ENCODE data around the gene RDH8.
"Not testable (repeated sequence)": the region's sequence is repeated elsewhere in the genome, so short reads cannot be mapped to it uniquely, and the experiment has no call there.

RDH8 gene

DNA sequence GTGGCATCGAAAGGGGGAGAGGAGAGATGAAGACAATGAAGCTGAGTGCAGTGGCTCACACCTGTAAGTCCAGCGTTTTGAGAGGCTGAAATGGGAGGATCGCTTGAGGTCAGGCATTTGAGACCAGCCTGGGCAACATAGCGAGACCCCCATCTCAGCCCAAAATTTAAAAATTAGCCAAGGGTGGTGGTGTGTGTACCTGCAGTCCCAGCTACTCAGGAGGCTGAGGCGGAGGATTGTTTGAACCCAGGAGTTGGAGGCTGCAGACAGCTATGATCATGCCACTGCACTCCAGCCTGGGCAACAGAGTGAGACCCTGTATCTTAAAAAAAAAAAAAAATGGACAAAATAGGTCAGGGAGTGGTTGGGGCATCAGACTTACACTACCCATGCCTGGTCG is 7.6 kb downstream of the RDH8 start:
- Histone ChIP-seq H3K9ac (ENCODE audit: low read length) (no peak overlapping the region), H3K27me3 (ENCODE audit: control insufficient read depth, insufficient read depth, low read length) (no peaks in the 10 kb centered on the region), H3K4me3 (ENCODE audit: low read length) (no peak overlapping the region), H3K27ac (ENCODE audit: low read length) (no peak overlapping the region), H3K4me1 (ENCODE audit: control insufficient read depth, low read depth, low read length) (no peaks in the 10 kb centered on the region), H3K9me3 (ENCODE audit: control insufficient read depth, low read depth, low read length) (no peaks in the 10 kb centered on the region), H3K36me3 (ENCODE audit: control insufficient read depth, low read depth, low read length) (no peaks in the 10 kb centered on the region)

DNA sequence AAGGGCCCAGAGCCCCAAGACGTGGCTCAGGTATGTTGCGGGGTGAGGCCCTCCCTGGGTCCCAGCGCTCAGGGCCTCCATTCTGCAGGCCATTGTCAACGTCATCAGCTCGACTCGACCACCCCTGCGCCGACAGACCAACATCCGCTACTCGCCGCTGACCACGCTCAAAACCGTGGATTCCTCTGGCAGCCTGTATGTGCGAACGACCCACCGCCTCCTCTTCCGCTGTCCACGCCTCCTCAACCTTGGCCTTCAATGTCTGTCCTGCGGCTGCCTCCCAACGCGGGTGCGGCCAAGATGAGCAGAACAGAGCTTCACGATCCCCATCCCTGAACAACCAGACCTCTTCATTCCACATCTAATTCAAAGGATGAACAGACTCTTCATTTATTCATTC is 8.2 kb downstream of the RDH8 start:
- H3K9me3 ChIP-seq (ENCODE audit: control insufficient read depth, low read depth, low read length): no peaks in the 10 kb centered on the region
- H3K27ac ChIP-seq (ENCODE audit: low read length): no peak overlapping the region
- no peaks in the 10 kb centered on the region for H3K4me1 ChIP-seq (ENCODE audit: control insufficient read depth, low read depth, low read length)
- H3K9ac ChIP-seq (ENCODE audit: low read length): no peak overlapping the region
- H3K36me3 ChIP-seq (ENCODE audit: control insufficient read depth, low read depth, low read length): no peaks in the 10 kb centered on the region
- H3K4me3 ChIP-seq (ENCODE audit: low read length): no peak overlapping the region
- H3K27me3 ChIP-seq (ENCODE audit: control insufficient read depth, insufficient read depth, low read length): no peaks in the 10 kb centered on the region

DNA sequence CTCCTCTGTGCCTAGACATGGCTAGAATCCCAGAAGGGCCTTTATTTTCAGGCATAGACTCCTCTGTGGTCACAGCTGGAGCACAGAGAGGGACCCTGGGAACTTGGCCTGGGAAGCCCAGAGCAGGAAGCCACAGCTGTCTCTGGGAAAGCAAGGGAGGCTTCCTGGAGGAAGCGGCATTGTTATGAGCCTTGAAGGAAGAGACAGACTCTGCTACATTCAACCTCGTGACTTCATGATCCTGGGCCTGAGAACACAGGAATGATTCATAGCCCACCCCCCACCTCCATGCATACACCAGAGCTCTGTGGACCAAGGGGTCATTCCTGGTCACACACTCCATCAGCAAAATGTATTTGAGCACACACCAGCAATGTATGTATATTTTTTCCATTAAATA is 8.6 kb downstream of the RDH8 start:
- Histone ChIP-seq H3K27me3 (ENCODE audit: control insufficient read depth, insufficient read depth, low read length) (peaks cover 2% of the 10 kb centered on the region), H3K4me3 (ENCODE audit: low read length) (no peak overlapping the region), H3K4me1 (ENCODE audit: control insufficient read depth, low read depth, low read length) (no peaks in the 10 kb centered on the region), H3K36me3 (ENCODE audit: control insufficient read depth, low read depth, low read length) (no peaks in the 10 kb centered on the region), H3K27ac (ENCODE audit: low read length) (no peak overlapping the region), H3K9ac (ENCODE audit: low read length) (no peak overlapping the region), H3K9me3 (ENCODE audit: control insufficient read depth, low read depth, low read length) (no peaks in the 10 kb centered on the region)

DNA sequence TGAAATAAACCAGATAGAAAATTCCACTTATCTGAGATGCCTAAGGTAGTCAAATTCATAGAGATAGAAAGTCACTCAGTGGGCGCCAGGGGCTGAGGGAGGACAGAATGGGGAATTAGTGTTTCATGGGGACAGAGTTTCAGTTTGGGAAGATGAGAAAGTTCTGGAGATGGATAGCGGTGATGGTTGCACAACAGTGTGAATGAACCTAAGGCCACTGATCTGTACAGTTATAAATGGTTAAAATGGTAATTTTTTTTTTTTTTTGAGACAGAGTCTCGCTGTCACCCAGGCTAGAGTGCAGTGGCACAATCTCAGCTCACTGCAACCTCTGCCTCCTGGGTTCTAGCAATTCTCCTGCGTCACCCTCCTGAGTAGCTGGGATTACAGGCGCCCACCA is 9.8 kb downstream of the RDH8 start:
- H3K36me3 ChIP-seq (ENCODE audit: control insufficient read depth, low read depth, low read length); H3K27ac ChIP-seq (ENCODE audit: low read length); H3K4me3 ChIP-seq (ENCODE audit: low read length); H3K9me3 ChIP-seq (ENCODE audit: control insufficient read depth, low read depth, low read length); H3K27me3 ChIP-seq (ENCODE audit: control insufficient read depth, insufficient read depth, low read length); H3K4me1 ChIP-seq (ENCODE audit: control insufficient read depth, low read depth, low read length); H3K9ac ChIP-seq (ENCODE audit: low read length): not testable (repeated sequence)

DNA sequence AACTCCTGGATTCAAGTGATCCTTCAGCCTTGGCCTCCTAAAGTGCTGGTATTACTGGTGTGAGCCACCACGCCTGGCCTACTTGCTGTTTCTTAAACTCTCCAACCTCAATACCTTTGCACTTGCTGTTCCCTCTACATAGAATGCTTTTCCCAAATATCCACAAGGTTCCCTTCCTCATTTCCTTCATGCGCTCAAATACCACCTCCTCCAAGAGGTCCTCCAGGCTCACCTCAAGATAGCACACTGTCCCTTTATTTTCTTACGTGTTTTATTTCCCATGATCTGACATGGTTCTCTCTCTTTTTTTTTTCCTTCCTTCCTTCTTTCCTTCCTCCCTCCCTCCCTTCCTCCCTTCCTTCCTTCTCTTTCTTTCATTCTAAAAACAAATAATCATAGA is 13.5 kb downstream of the RDH8 start:
- no peaks in the 10 kb centered on the region for H3K4me1 ChIP-seq (ENCODE audit: control insufficient read depth, low read depth, low read length)
- no peaks in the 10 kb centered on the region for H3K36me3 ChIP-seq (ENCODE audit: control insufficient read depth, low read depth, low read length)
- no peaks in the 10 kb centered on the region for H3K9me3 ChIP-seq (ENCODE audit: control insufficient read depth, low read depth, low read length)
- H3K27ac ChIP-seq (ENCODE audit: low read length): no peak overlapping the region
- H3K9ac ChIP-seq (ENCODE audit: low read length): no peak overlapping the region
- H3K27me3 ChIP-seq (ENCODE audit: control insufficient read depth, insufficient read depth, low read length): peaks cover 8% of the 10 kb centered on the region
- H3K4me3 ChIP-seq (ENCODE audit: low read length): no peak overlapping the region

DNA sequence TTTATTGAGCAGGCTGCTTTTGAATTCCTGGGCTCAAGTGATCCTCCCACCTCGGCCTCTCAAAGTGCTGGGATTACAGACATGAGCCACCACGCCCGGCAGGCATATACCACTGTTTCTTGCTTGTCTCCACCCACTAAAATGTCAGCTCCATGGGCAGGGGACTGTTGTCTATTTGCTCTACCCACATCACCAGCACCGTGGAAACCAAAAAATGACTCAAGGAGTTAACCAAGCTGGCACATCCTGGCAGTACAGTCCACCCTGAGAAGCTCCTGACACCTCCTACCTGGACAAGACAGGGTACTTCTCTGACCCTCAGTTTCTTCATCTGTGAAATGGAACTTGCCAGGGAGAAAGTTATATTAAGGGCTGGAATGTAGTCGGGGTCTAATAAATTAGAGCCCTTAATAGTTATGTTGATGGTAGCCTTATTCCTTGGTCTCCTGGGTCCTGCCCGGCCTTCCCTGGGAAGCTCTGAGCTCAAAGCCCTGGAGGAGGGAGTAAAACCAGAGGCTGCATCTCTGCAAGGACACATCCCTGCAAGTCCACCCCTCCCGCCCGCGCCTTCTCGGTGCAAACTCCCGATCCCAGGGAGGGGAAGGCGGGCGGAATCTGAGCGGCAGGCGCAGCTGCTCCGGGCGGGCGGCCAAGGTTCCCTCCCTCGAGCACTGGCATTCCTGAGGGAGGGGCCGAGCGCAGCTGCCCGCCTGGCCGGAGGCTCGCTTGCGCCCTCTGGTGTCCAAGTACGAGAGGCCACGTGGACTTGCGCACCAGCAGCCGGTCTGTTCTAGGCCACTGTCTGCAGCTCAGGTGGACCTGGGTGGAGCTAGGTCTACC is 14.1 kb downstream of the RDH8 start:
- peaks cover 8% of the 10 kb centered on the region for H3K27me3 ChIP-seq (ENCODE audit: control insufficient read depth, insufficient read depth, low read length)
- H3K27ac ChIP-seq (ENCODE audit: low read length): no peak overlapping the region
- no peaks in the 10 kb centered on the region for H3K4me1 ChIP-seq (ENCODE audit: control insufficient read depth, low read depth, low read length)
- no peak overlapping the region for H3K9ac ChIP-seq (ENCODE audit: low read length)
- H3K4me3 ChIP-seq (ENCODE audit: low read length): peak overlapping the region; percentile 39
- H3K36me3 ChIP-seq (ENCODE audit: control insufficient read depth, low read depth, low read length): no peaks in the 10 kb centered on the region
- no peaks in the 10 kb centered on the region for H3K9me3 ChIP-seq (ENCODE audit: control insufficient read depth, low read depth, low read length)

DNA sequence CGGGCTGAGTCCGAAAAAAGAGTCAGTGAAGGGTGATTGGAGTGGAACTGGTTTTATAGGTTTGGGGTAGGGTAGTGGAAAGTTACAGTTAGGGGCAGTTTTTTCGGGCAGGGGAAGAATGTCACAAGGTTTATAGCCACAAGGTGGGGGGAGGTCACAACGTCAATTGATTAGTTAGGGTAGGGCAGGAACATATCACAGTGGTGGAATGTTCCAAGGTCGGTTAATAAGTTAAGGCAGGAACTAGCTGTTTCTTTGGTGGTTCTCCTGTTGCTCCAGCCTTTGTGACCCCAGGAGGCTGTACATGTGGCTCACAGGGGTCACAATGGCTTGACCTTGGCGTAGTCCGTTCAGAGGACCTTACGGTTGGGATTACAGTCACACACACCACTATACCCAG is 20.3 kb downstream of the RDH8 start:
- Histone ChIP-seq H3K9me3 (ENCODE audit: control insufficient read depth, low read depth, low read length) (no peaks in the 10 kb centered on the region), H3K27ac (ENCODE audit: low read length) (no peak overlapping the region)

DNA sequence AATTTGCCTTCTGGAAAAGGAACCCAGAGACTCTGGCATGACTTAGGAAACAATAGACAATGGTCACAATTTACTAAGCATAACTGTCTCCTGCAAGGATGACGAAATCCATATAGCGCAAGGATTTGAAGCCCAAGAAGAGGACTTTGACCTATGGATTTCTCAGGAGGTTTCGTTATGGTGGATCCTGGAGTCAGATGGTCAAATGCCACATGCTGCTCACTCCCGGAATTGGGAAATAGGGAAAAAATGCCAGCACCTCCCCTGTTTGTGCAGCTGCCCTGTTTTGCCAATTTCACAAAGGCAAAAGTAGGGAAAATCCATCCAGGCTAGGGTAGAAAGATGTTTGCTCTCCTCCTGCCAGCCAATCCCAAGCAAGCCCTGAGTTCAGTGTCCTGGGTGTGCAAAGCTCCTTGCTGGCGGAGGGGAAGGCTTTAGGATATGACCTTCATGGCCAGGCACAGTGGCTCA is 23.4 kb downstream of the RDH8 start:
- no peak overlapping the region for H3K27ac ChIP-seq (ENCODE audit: low read length)
- H3K36me3 ChIP-seq (ENCODE audit: control insufficient read depth, low read depth, low read length): no peaks in the 10 kb centered on the region
- H3K9me3 ChIP-seq (ENCODE audit: control insufficient read depth, low read depth, low read length): no peaks in the 10 kb centered on the region
- no peaks in the 10 kb centered on the region for H3K27me3 ChIP-seq (ENCODE audit: control insufficient read depth, insufficient read depth, low read length)
- no peaks in the 10 kb centered on the region for H3K4me1 ChIP-seq (ENCODE audit: control insufficient read depth, low read depth, low read length)
- H3K4me3 ChIP-seq (ENCODE audit: low read length): no peak overlapping the region
- no peak overlapping the region for H3K9ac ChIP-seq (ENCODE audit: low read length)

More for the DNA sequence above, 20.3 kb downstream of the RDH8 start:
- Histone ChIP-seq H3K36me3 (ENCODE audit: control insufficient read depth, low read depth, low read length) (no peaks in the 10 kb centered on the region), H3K27me3 (ENCODE audit: control insufficient read depth, insufficient read depth, low read length) (no peaks in the 10 kb centered on the region), H3K4me3 (ENCODE audit: low read length) (no peak overlapping the region), H3K4me1 (ENCODE audit: control insufficient read depth, low read depth, low read length) (no peaks in the 10 kb centered on the region), H3K9ac (ENCODE audit: low read length) (no peak overlapping the region)

DNA sequence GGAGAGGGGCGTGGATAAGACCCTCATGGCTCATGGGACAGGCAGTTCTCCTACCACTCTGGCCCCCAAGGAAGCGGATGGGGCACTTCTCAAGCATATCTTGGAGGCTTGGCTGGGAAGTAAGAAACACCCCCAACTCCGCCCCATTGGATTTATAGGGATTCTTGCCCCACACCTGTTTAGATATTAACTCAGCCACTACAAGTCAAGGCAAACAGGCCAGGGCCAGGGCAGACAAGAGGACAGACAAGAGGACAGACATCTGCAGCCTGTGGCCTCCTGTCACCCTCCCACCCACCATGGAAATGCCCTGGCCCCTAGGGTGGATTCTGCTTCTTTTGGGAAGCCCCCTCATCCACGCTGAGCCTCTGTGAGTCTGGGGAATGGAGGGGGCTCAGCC is 24.1 kb downstream of the RDH8 start:
- no peaks in the 10 kb centered on the region for H3K27me3 ChIP-seq (ENCODE audit: control insufficient read depth, insufficient read depth, low read length)
- H3K36me3 ChIP-seq (ENCODE audit: control insufficient read depth, low read depth, low read length): no peaks in the 10 kb centered on the region
- no peak overlapping the region for H3K27ac ChIP-seq (ENCODE audit: low read length)
- H3K9me3 ChIP-seq (ENCODE audit: control insufficient read depth, low read depth, low read length): no peaks in the 10 kb centered on the region
- H3K9ac ChIP-seq (ENCODE audit: low read length): no peak overlapping the region
- H3K4me1 ChIP-seq (ENCODE audit: control insufficient read depth, low read depth, low read length): no peaks in the 10 kb centered on the region
- no peak overlapping the region for H3K4me3 ChIP-seq (ENCODE audit: low read length)

DNA sequence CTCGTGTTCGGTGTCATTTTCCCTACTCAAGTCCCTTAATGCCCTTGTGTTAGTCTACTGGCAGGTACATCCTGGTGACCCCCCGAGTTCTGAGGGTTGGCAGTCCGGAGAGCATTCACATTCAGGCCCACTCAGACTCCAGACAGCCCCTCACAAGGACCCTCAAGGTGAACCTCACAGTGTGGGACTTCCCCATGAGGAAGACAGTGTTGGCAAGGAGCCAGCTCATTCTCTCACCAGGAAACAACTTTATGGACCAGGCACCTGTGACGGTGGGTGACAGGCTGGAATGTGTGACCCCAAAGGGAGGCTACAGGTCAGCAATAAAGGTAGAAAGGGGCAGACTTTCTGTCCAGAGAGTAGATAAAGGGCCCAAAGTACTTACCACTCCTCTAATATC is 24.5 kb downstream of the RDH8 start:
- Histone ChIP-seq H3K27me3 (ENCODE audit: control insufficient read depth, insufficient read depth, low read length) (no peaks in the 10 kb centered on the region), H3K4me3 (ENCODE audit: low read length) (no peak overlapping the region), H3K9ac (ENCODE audit: low read length) (no peak overlapping the region), H3K36me3 (ENCODE audit: control insufficient read depth, low read depth, low read length) (no peaks in the 10 kb centered on the region), H3K27ac (ENCODE audit: low read length) (no peak overlapping the region), H3K9me3 (ENCODE audit: control insufficient read depth, low read depth, low read length) (no peaks in the 10 kb centered on the region), H3K4me1 (ENCODE audit: control insufficient read depth, low read depth, low read length) (no peaks in the 10 kb centered on the region)

DNA sequence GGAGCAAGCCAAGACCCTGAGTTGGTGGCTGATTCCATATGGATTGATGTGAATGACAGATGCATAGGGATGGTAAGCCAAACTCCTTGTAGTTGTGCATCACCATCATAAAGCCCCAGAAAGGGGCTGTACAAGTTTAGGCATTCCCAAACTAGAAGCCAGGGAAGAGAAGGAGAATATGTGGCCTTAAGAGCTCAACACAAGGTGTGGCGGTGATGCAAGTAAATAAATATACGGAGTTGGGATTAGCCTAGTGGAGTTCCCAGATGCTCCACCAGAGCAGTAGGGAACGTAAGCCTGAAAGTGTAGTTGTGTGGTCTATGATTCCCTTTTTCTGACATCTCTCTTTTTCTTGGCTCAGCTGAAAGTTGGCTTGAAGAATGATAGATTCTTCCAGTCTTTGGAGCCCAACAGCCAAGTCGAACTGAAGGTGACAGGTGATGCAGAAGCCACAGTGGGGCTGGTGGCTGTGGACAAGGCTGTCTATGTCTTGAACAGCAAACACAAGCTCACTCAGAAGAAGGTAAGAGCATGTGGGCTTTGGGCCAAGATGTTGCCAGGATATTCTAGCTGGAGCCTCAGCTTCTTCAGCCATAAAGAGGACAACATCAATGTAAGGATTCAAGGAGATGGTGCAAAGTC is 30.1 kb downstream of the RDH8 start:
- Histone ChIP-seq H3K27ac (ENCODE audit: low read length) (no peak overlapping the region), H3K27me3 (ENCODE audit: control insufficient read depth, insufficient read depth, low read length) (no peaks in the 10 kb centered on the region), H3K9ac (ENCODE audit: low read length) (no peak overlapping the region), H3K9me3 (ENCODE audit: control insufficient read depth, low read depth, low read length) (peaks cover 12% of the 10 kb centered on the region), H3K4me1 (ENCODE audit: control insufficient read depth, low read depth, low read length) (no peaks in the 10 kb centered on the region), H3K4me3 (ENCODE audit: low read length) (no peak overlapping the region), H3K36me3 (ENCODE audit: control insufficient read depth, low read depth, low read length) (no peaks in the 10 kb centered on the region)

DNA sequence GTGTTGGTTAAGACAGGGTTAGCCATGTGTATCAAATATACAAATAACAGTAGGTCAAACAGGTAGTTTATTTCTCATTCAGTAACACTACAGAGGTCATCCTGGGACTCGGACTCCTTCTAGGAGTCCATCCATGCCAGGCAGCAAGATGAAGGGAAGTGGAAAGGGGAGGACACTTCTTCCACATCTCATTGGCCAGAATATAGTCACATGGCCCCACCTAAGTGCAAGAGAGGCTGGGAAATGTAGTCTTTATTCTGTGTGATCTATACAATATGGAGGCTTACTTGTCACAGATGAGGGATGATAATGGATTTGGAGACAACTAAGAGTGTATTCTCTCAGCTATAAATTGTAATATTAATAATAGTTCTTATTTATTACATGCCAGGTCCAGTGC is 31.1 kb downstream of the RDH8 start:
- Histone ChIP-seq H3K36me3 (ENCODE audit: control insufficient read depth, low read depth, low read length) (no peaks in the 10 kb centered on the region), H3K27me3 (ENCODE audit: control insufficient read depth, insufficient read depth, low read length) (no peaks in the 10 kb centered on the region), H3K9ac (ENCODE audit: low read length) (no peak overlapping the region), H3K4me1 (ENCODE audit: control insufficient read depth, low read depth, low read length) (no peaks in the 10 kb centered on the region), H3K9me3 (ENCODE audit: control insufficient read depth, low read depth, low read length) (peaks cover 12% of the 10 kb centered on the region), H3K27ac (ENCODE audit: low read length) (no peak overlapping the region), H3K4me3 (ENCODE audit: low read length) (no peak overlapping the region)
